HL-60 (cell line): ENCODE results near the gene SMYD2.

Source experiments
- DNase-seq, 2 experiments: peaks; one replicate each; pipeline ENCODE4 v3.0.0-alpha.2; 2010 to 2020; ENCODE audit warnings: low read depth in 1 of 2, low spot score in 1 of 2
- H3K27ac ChIP-seq: fragments of 250-450 bp; sonication (Bioruptor Pico); replicated peaks from 2 replicates; pipeline ENCODE4 v1.5.1; 2020; ENCODE audit warnings: mild to moderate bottlenecking, moderate library complexity
- H3K27me3 ChIP-seq: fragments of 250-450 bp; sonication (Bioruptor Pico); 2 replicates; pipeline ENCODE4 v1.5.1; 2021; ENCODE audit warnings: mild to moderate bottlenecking, moderate library complexity; ENCODE audit not compliant: insufficient read depth, poor library complexity, severe bottlenecking
- H3K4me3 ChIP-seq: replicated peaks from 2 replicates; pipeline ENCODE4 v1.5.1; 2011; ENCODE audit warnings: mild to moderate bottlenecking, control low read depth, low read length; ENCODE audit not compliant: insufficient read depth
- GABPA ChIP-seq: IDR thresholded peaks from 2 replicates; pipeline ENCODE4 v1.6.1; 2012; ENCODE audit warnings: low read depth
- POLR2AphosphoS5 ChIP-seq: IDR thresholded peaks from 2 replicates; pipeline ENCODE4 v1.6.1; 2012; ENCODE audit warnings: low read depth
- SPI1 ChIP-seq: IDR thresholded peaks from 2 replicates; pipeline ENCODE4 v1.6.1; 2012; ENCODE audit warnings: low read depth, mild to moderate bottlenecking, borderline replicate concordance
- TF ChIP-seq, protein P1 (sequence below): IDR thresholded peaks from 2 replicates; pipeline ENCODE4 v1.6.1; 2012; ENCODE audit warnings: low read depth; ENCODE audit not compliant: insufficient replicate concordance
- TF ChIP-seq, protein P2 (sequence below): IDR thresholded peaks from one replicate; pipeline ENCODE4 v1.5.1; 2011; ENCODE audit warnings: low read length, control low read depth, inconsistent platforms; ENCODE audit not compliant: insufficient read depth

The SMYD2 gene

DNA sequence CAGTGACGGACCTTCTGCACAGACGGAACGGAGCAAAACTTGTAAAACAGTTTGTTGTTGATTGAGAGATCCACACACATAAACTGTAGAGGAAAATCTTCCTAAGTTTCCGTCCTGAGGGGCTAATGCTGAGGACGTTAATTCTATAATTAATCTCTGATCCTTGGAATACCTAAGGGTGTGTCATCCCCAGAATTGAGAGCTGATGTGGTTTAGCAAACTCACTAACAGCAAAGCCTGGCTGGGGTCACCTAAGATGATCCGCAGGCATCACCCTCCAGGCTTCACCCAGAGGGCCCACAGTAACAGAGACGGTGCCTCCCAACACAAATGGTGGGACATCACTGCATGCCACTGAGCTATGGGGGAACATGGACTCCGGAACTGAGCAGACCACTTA, 97.5 kb downstream of the SMYD2 start:
- Histone ChIP-seq H3K27ac (no peak overlapping the region), H3K4me3 (no peak overlapping the region), H3K27me3 (no peaks in the 10 kb centered on the region)
- TF ChIP-seq, protein P1, sequence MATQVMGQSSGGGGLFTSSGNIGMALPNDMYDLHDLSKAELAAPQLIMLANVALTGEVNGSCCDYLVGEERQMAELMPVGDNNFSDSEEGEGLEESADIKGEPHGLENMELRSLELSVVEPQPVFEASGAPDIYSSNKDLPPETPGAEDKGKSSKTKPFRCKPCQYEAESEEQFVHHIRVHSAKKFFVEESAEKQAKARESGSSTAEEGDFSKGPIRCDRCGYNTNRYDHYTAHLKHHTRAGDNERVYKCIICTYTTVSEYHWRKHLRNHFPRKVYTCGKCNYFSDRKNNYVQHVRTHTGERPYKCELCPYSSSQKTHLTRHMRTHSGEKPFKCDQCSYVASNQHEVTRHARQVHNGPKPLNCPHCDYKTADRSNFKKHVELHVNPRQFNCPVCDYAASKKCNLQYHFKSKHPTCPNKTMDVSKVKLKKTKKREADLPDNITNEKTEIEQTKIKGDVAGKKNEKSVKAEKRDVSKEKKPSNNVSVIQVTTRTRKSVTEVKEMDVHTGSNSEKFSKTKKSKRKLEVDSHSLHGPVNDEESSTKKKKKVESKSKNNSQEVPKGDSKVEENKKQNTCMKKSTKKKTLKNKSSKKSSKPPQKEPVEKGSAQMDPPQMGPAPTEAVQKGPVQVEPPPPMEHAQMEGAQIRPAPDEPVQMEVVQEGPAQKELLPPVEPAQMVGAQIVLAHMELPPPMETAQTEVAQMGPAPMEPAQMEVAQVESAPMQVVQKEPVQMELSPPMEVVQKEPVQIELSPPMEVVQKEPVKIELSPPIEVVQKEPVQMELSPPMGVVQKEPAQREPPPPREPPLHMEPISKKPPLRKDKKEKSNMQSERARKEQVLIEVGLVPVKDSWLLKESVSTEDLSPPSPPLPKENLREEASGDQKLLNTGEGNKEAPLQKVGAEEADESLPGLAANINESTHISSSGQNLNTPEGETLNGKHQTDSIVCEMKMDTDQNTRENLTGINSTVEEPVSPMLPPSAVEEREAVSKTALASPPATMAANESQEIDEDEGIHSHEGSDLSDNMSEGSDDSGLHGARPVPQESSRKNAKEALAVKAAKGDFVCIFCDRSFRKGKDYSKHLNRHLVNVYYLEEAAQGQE: no peak
- TF ChIP-seq SPI1 (no peak), GABPA (no peak), POLR2AphosphoS5 (no peak)
- TF ChIP-seq, protein P2, sequence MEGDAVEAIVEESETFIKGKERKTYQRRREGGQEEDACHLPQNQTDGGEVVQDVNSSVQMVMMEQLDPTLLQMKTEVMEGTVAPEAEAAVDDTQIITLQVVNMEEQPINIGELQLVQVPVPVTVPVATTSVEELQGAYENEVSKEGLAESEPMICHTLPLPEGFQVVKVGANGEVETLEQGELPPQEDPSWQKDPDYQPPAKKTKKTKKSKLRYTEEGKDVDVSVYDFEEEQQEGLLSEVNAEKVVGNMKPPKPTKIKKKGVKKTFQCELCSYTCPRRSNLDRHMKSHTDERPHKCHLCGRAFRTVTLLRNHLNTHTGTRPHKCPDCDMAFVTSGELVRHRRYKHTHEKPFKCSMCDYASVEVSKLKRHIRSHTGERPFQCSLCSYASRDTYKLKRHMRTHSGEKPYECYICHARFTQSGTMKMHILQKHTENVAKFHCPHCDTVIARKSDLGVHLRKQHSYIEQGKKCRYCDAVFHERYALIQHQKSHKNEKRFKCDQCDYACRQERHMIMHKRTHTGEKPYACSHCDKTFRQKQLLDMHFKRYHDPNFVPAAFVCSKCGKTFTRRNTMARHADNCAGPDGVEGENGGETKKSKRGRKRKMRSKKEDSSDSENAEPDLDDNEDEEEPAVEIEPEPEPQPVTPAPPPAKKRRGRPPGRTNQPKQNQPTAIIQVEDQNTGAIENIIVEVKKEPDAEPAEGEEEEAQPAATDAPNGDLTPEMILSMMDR: no peak
- no peak for DNase-seq

DNA sequence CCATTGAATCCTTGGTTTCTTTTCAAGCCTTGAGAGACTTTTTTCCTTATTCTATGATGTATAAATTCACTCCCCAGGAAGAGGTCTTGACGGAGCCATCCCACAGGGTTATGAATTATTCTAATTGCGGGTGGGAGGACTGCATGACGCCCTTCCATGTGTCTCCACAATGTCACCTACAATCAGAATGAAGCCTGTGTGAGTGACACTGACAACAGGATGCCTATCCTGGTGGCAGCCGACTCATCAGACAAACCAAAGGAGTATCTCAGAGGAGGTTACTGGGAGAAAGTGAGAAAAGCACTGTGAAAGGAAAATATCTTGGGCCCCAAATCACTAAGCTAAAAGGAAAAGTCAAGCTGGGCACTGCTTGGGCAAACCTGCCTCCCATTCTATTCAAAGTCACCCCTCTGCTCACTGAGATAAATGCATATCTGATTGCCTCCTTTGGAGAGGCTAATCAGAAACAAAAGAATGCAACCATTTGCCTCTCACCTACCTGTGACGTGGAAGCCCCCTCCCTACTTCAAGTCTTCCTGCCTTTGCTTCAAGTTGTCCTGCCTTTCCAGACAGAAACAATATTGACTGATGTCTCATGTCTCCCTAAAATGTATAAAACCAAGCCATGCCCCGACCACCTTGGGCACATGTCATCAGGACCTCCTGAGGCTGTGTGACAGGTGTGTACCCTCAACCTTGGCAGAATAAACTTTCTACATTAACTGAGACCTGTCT, 98.4 kb downstream of the SMYD2 start:
- no peak overlapping the region for H3K27ac ChIP-seq
- H3K27me3 ChIP-seq: no peaks in the 10 kb centered on the region
- no peak for DNase-seq
- H3K4me3 ChIP-seq: no peak overlapping the region
- TF ChIP-seq, protein P1: no peak
- TF ChIP-seq, protein P2: no peak
- TF ChIP-seq SPI1 (no peak), POLR2AphosphoS5 (no peak), GABPA (no peak)

DNA sequence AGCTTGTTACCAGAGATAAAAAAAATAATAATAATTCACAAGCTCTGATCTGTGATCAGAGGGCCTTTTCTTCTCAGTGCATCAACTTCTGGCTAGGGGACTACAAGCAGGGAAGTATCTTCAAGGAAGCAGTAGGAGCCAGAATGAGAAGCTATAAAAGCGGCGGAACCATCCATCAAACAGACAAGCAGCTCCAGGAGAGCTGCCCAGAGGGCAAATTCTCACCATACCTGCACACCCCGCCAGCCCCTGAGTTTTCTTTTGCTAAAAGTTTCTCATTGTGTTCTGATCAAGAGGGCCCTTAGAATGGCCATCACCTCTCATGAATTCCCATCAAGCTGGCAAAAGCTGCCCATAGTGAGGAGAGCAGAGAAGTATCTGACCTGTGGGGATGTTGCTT, 99.4 kb downstream of the SMYD2 start:
- Histone ChIP-seq H3K27ac (no peak overlapping the region), H3K4me3 (no peak overlapping the region), H3K27me3 (no peaks in the 10 kb centered on the region)
- DNase-seq: no peak
- TF ChIP-seq, protein P2: no peak
- TF ChIP-seq POLR2AphosphoS5 (no peak), GABPA (no peak), SPI1 (no peak)
- TF ChIP-seq, protein P1: no peak
